ENCODE data around the gene TMEM51.
"Not testable (repeated sequence)": the region's sequence is repeated elsewhere in the genome, so short reads cannot be mapped to it uniquely, and the experiment has no call there.

TMEM51 gene

GRCh38 chr1:15125101-15125745 lies 28.3 kb upstream of the TMEM51 start:
- no peak for DNase-seq (ENCODE audit: low read depth)

GRCh38 chr1:15128077-15128476 lies 25.5 kb upstream of the TMEM51 start:
- no peak for DNase-seq (ENCODE audit: low read depth)

- peak; percentile 30 for DNase-seq (ENCODE audit: low read depth)
Observed at GRCh38 chr1:15128520-15129313, 24.8 kb upstream of the TMEM51 start.

GRCh38 chr1:15129944-15130343 lies 23.6 kb upstream of the TMEM51 start:
- no peak for DNase-seq (ENCODE audit: low read depth)

- no peak for DNase-seq (ENCODE audit: low read depth)
Observed at GRCh38 chr1:15130607-15131006, 22.9 kb upstream of the TMEM51 start.

GRCh38 chr1:15132965-15133364 lies 20.6 kb upstream of the TMEM51 start:
- DNase-seq (ENCODE audit: low read depth) = no peak

- no peak for DNase-seq (ENCODE audit: low read depth)
Observed at GRCh38 chr1:15134285-15134684, 19.3 kb upstream of the TMEM51 start.

GRCh38 chr1:15135604-15136003 lies 17.9 kb upstream of the TMEM51 start:
- not testable (repeated sequence) for DNase-seq (ENCODE audit: low read depth)

GRCh38 chr1:15137809-15138208 lies 15.7 kb upstream of the TMEM51 start:
- no peak for DNase-seq (ENCODE audit: low read depth)

- no peak for DNase-seq (ENCODE audit: low read depth)
Observed at GRCh38 chr1:15139654-15140350, 13.7 kb upstream of the TMEM51 start.

GRCh38 chr1:15141935-15142539 lies 11.5 kb upstream of the TMEM51 start:
- DNase-seq (ENCODE audit: low read depth) = no peak

GRCh38 chr1:15145327-15145726 lies 8.2 kb upstream of the TMEM51 start:
- DNase-seq (ENCODE audit: low read depth) = no peak

GRCh38 chr1:15146142-15146680 lies 7.3 kb upstream of the TMEM51 start:
- DNase-seq (ENCODE audit: low read depth) = no peak

- no peak for DNase-seq (ENCODE audit: low read depth)
Observed at GRCh38 chr1:15146971-15147376, 6.6 kb upstream of the TMEM51 start.

- DNase-seq (ENCODE audit: low read depth) = no peak
Observed at GRCh38 chr1:15148004-15148403, 5.5 kb upstream of the TMEM51 start.

- no peak for DNase-seq (ENCODE audit: low read depth)
Observed at GRCh38 chr1:15148475-15148874, 5.1 kb upstream of the TMEM51 start.

GRCh38 chr1:15148941-15149340 lies 4.6 kb upstream of the TMEM51 start:
- DNase-seq (ENCODE audit: low read depth) = no peak

GRCh38 chr1:15150376-15150775 lies 3.2 kb upstream of the TMEM51 start:
- no peak for DNase-seq (ENCODE audit: low read depth)

- no peak for DNase-seq (ENCODE audit: low read depth)
Observed at GRCh38 chr1:15151377-15151806, 2.2 kb upstream of the TMEM51 start.

- no peak for DNase-seq (ENCODE audit: low read depth)
Observed at GRCh38 chr1:15151871-15152270, 1.7 kb upstream of the TMEM51 start.

GRCh38 chr1:15152318-15153183 lies 996 bp upstream of the TMEM51 start:
- no peak for DNase-seq (ENCODE audit: low read depth)
